ENCODE data around the gene BNC2.
"Not testable (repeated sequence)": the region's sequence is repeated elsewhere in the genome, so short reads cannot be mapped to it uniquely, and the experiment has no call there.

BNC2 gene

DNA sequence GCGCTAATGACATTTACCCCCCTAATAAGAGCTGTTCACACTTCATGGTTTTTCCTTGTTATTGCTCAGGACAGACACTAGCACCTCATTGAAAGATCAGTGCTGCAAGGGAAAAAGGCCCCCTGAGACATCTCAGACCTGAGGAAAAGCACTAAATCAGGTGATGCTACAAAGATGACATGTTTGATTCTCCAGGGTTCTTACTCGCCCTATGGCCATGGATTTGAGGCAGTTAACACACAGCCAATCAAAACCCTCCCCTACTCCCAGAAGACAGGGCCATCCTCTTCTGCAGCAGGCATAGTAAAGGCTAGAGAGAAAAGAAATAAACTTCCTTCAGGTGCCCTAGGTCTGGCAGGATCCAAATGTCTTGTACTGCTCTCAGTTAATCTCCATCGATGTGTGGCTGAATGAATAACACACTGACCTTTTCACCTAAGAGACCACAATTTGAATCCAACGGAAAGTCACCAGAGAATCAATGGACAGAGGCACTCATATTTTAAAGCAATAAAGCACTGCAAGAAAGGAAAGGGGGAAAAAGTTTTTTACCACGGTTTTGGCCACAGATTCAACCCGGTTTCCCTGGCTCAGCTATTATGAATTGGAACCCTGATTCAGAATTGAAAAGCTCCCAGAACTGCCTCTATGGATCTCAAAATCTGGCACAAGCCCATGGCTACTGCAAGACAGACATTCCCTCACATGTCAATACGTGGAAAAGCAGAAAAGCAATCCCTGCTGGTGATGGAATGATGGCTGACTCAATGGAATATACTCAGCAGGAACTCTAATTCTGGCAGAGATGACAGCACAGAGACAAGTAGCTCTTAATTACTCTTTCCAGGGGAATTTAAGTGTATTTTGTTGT lies 329.5 kb downstream of the BNC2 start:
- no peak overlapping the region for H3K27ac ChIP-seq
- no peak overlapping the region for H3K4me3 ChIP-seq

DNA sequence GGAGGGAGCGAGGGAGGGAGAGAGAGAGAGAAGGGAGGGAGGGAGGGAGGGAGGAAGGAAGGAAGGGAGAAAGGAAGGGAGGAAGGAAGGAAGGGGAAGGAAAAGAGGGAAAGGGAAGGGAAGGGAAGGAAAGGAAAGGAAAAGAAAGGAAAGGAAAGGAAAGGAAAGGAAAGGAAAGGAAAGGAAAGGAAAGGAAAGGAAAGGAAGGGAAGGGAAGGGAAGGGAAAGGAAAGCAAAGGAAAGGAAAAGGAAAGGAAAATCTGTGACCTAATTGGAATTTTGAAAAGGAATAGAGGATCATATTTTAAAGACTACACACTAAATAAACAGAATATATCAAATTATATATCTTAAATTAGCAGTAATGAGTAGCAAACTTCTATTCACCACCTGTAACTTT lies 330.8 kb downstream of the BNC2 start:
- not testable (repeated sequence) for H3K4me3 ChIP-seq, H3K27ac ChIP-seq

DNA sequence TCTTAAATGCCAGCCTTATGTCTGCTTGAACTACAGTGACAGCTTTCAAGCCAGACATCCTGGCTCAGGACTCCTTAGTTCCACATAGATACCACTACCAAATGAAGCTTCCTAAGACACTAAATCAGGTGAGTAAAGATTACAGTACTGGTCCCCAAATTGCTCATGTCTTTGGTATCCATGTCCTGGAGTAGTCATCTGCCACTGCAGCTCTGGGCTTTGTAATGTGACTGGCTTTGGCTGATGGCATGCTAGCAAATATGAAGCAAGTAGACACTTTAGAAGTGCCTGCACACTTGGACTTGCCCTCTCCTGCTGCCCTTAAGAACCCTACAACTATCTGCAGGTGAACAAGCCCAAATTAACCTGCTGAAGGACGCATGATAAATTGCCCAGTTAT lies 334.9 kb downstream of the BNC2 start:
- no peak overlapping the region for H3K4me3 ChIP-seq
- H3K27ac ChIP-seq = peak overlapping the region in 2 of 21 experiments; percentile 35 to 37

DNA sequence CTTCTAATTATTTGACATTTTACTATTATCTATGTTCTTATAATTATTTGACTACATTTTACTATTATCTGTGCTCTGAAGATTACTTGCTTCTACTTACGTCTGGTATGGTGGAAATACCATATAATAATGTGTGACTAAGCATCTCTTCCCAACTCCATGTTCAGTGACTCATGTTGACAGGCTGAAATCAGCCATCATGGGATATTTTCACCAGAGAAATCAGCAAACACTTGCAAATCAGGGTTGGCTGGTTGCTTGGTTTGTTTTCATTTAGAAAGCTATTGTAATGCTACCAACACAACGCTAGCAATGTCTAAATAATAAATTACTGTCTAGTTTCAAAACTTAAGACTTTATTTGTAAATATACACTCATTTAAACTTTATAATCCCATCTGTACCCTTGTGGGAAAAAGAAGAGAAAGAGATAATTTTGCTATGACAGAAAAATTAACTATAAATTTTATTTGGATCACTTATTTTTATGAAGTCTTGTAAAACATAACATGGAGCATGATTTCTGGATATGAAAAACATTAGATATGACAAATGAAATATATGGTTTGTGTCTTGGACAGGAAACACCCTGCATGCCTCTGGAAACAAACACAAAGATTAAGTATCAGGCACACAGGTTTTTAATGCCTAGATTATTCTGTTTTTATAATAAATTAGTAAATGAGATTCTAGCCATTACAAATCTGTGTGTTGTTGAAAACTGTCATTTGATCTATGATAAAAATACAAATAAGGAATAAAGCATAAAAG lies 337.6 kb downstream of the BNC2 start:
- peak overlapping the region in 5 of 21 experiments; percentile 2 to 19 (median 14) for H3K27ac ChIP-seq
- no peak overlapping the region for H3K4me3 ChIP-seq

DNA sequence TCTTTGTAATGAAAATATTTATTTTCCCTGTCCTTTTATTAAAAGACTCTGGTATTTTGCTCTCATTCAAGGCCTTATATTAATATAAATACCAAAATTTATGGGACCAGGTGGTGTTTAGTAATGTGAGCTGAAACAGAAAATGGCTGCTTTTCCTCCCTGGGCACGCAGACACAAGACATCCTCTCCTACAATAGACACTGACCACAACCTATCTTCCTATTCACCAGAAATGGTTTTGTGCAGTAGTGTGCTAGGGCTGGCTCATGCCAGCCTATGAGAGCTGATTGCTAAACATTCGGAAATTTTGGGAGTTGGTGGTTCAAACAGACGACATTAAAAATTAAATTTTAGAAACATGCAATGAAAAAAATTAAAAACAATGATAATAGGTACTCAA lies 338.2 kb downstream of the BNC2 start:
- peak overlapping the region in 4 of 21 experiments; percentile 2 to 17 (median 14) for H3K27ac ChIP-seq
- H3K4me3 ChIP-seq = no peak overlapping the region

DNA sequence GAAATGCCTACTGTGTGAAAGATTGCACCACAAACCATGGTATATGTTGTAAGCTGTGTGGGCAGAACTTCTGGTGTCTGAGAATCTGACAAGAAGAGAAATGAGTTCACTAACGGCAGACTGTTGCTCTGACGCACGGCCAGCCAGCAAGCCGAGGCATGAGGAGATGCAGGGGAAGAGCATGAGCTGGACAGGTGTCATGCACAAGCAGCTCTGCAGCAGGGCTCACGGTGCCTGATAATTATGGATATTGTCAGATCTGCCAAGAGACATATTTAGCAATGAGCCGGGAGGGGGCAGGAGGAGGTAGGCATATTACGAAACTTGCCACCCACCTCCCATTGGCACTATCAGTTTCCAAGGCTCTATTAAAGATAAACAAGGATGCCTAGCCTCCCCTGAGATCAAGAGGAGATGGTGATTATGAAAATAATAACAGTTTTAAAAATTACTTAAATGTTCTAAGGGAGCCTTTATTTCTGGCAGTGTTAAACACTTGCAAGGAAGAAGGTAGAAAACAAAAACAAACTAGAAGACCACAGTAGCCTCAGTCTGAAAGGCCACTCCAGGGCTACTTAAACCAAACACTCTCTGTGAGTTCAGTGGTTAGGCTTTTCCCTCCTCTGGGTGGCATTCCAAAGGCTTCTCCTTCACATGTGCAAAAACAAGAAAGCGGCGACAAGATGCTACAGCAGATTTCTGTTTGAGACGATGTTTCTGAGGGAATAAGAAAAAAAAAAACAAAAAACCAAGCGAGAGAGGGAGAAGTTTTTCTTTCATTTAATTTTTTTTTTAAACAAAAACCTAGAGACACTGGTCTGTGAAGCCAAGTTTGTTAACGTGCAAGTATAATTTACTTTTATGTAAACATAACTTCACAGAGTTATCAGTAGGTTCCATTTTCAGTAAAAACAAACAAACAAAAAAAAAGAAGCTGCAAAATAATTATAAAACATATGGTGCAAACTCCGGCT lies 339.5 kb downstream of the BNC2 start:
- Histone ChIP-seq H3K27ac (peak overlapping the region in 3 of 21 experiments; percentile 7 to 50 (median 34)), H3K4me3 (no peak overlapping the region)

DNA sequence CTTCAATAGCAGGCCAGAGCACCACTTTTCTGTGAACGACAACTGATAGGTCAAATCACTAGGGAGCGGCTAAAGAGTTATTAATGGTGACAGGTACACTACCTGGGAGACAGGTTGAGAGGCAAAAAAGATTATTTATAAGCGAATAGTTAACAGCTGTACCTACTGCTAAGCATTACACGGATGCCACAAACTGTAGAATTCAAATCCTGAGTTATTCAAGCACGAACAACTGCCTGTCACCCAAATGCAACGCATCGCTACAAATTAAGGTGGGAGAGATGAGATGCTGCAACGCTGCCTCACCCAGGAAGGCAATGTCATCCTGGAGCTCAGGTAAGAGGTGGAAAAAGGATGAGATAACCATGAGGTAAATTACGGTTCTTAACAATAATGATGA lies 342.9 kb downstream of the BNC2 start:
- H3K27ac ChIP-seq = peak overlapping the region in 2 of 21 experiments; percentile 6 to 19
- H3K4me3 ChIP-seq = no peak overlapping the region

DNA sequence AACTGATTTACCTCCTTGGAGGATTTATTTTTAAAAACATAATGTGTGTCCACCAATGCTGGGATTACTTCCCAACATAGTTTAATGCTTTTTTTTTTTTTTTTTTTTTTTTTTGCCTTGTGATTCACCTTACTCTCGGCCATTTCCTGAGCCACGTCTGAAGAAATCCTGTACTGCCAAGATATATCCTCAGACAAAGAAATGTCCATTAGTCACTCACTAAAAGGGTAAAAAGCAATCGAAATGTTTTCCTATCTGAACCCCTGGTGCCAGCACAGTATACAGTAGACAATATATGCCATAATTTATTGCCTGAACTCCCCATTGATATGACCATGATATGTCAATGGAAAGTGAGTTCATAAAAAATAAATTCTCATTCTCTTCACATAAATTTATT lies 344.1 kb downstream of the BNC2 start:
- no peak overlapping the region for H3K4me3 ChIP-seq
- H3K27ac ChIP-seq = no peak overlapping the region

DNA sequence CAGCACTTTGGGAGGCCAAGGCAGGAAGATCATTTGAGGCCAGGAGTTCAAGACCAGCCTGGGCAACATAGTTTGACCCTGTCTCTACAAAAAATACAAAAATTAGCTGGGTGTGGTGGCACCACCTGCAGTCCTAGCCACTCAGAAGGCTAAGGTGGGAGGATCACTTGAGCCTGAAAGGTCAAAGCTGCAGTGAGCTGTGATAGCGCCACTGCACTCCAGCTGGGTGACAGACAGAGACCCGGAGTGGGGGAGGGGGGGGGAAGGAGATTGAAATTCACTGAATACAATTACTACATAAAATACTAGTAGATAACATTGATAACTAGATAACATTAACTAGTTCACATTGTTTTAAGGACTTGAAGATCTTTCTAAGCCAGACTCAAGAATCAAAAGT lies 345.6 kb downstream of the BNC2 start:
- Histone ChIP-seq H3K27ac (no peak overlapping the region), H3K4me3 (no peak overlapping the region)

DNA sequence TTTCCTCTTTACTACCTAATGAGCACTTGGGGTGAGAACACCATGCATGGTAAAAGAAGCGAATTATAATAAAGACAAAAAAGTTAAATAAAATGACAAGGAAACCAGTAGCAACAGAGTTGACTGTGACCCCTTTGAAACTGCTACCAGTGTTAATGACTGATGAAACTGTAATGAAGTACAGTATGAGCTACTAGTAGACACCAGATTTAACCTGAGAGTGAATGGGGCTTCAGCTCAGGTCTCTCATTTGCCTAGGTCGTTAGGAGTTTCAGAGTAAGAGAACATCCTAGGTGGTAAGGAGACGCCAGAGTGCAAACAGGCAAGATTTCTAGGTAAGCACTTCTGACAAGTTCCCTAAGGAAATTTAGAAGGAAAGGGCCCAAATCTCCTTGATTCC lies 346.4 kb downstream of the BNC2 start:
- no peak overlapping the region for H3K4me3 ChIP-seq
- no peak overlapping the region for H3K27ac ChIP-seq

DNA sequence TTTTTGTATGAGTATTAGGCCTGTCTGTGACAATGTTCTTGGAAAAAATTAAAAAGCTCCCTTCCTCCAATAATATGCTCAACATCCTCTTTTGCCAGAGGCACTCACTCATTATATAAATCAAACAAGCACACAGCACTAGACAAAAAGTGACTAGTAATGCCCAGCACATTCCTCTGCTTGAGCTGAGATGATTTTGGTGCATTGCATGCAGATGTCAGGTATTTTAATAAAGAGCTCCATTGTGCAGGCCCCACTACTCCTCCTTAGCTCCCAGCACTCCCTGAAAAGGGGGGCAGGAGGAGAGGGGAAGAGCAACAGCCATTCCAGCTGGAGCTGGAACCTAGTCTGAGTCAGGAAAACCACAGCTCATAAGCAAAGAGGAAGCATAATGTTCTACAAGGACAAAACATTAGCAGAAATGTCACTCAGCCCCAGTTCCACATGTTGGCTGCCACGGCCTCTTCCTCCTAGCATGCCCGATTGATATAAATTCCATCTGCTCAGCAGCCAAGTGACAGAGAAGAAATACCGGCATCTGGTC lies 348.5 kb downstream of the BNC2 start:
- no peak overlapping the region for H3K4me3 ChIP-seq
- H3K27ac ChIP-seq = peak overlapping the region in 9 of 21 experiments; percentile 5 to 61 (median 35)

DNA sequence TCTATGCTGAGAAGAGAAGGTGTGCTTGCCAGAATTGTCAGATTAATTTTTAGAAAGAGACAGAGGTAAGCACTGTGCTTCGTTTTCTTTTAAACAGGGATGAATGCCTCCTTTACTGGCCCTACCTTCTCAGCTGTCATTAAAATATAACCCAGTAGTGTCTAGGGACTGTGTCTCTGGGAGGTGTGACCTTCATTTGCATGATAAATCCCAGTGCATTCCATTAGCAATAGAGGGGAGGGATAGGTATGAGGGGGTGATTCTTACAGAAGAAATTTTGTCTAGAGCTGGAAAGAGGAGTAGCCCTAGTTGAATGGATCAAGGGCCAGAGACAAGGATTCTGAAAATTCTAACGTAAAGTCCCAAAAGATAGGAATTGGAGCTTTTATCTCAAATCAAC lies 351.5 kb downstream of the BNC2 start:
- H3K27ac ChIP-seq = no peak overlapping the region
- H3K4me3 ChIP-seq = no peak overlapping the region

DNA sequence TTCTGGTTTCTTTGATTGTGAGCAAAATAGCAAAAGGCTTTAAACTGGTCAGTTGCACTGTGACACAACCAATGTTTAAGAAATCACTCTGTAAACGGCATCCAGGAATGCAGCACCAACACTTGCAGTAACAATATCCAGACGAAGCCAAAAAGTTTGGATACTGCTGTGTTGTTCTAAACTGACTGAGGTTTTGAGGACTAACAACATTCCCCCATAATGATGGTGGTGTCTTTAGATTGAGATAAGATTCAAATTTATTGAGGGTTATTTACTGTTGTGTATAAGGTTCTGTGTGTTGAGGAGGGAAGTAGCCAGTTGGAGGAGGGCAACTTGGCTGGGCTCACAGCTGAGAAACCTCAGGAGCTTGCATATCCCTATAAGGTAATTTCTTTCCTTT lies 353.6 kb downstream of the BNC2 start:
- no peak overlapping the region for H3K4me3 ChIP-seq
- no peak overlapping the region for H3K27ac ChIP-seq

DNA sequence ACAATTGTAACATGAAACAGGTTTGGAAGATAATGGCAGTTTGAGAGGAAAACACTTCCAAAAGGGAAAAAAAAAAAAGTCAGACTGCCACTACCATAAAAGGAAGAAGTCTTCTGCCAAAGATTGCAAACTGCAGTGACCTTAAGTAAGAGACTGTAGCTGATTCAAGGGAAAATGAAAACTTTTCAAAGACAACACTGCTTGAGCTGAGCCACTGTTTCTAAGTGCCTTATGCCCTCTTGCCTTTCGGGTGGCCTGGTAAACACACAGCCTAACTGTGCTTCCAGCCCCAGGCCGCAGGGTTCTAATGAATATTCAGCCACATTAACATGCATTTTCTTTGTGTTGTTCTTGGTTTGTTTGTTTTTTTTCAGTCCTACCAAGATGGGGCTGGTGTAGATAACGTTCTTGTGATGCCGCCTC lies 354.6 kb downstream of the BNC2 start:
- H3K4me3 ChIP-seq = no peak overlapping the region
- peak overlapping the region in 2 of 21 experiments; percentile 27 to 63 for H3K27ac ChIP-seq

DNA sequence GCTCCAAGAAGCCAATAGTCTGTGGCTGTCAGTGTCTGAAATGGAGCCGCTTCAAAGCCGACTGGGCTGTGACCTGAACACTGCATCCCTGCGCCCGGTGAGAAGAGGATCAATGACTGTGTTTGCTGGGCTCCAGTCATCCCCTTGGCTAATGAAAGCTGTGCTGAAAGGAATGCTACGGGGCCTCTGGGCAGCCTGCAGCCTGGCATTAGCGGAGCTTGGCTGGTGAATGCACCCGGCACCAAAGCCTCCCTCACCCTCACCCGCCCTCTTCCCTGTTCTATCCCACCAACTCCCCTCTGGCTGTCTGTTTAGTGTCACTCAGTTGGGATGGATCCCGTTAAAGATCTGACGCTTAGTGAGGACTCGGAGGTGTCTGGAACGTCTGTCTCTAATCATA lies 355.3 kb downstream of the BNC2 start:
- Histone ChIP-seq H3K4me3 (no peak overlapping the region), H3K27ac (no peak overlapping the region)

DNA sequence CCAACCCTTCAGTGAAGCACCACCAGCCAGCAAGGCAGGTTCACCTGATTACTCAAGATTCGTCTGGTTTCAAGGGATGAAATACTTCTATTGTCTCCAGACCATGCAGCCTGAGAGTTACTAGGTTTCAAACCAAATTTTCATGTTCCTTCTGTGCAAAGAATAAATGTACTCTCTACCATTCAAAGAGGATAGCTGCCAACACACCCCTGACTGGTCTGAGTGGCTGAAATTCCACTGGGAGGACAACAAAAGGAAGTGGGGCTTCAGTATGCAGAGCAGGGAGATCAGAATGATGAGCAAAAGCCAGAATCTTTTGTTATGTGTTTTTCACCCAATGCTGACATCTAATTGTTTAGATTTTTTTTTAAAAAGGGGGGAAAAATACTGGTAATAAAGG lies 356.3 kb downstream of the BNC2 start:
- Histone ChIP-seq H3K4me3 (no peak overlapping the region), H3K27ac (no peak overlapping the region)

DNA sequence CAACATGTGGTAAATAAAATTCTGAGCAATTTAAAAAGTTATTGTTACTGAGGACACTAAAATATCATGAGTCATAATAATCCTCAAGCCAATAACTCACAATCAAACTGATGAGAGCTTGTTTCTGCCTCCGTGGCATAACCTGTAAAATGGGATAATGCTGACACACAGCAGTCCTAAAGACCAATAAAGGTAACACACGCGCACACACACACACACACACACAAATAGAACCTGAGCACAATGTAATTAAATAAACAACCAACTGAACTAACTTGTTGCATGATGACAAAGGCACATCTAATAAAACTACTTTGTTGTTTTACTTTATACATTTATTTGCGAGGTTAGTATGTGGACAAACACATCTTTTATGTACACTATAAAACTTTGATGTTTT lies 358.2 kb downstream of the BNC2 start:
- Histone ChIP-seq H3K4me3 (no peak overlapping the region), H3K27ac (no peak overlapping the region)

DNA sequence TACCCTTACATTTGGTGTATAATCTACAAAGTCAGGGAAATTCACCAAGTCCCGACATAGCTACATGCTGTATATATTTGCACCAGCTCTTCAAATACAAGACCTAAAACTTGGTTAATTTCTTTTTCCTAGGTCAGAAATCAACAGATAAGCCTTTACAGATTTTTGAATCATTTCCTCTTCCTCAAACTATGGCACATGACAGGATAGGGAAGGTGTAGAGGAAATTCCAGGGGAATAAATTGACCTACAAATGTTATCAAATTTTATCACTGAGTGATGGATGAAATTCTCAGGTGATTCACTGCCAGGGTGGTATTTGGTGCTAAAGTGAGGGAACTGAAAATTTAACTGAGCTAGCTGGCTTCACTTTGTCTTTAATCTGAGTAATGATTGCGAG lies 360.0 kb downstream of the BNC2 start:
- Histone ChIP-seq H3K4me3 (no peak overlapping the region), H3K27ac (peak overlapping the region in 1 of 21 experiments; percentile 34)

DNA sequence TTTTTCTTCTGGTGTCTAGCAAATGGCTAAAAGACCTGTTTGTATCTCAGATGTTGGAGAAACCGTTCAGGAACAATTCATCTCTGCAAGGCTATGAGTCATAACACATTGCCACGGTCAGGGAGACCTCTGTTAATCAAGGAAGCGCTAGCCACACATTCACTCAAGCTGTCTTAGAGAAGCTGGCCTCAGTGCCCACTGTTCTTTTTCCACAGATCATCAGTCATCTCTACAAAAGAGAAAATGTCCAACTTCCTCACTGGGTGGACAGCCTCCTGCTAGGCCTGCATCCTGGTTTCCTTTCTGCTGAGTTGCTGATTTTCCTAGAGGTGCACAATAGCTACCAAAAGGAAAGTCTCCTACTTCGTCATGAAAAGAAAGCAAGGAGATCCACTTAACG lies 360.5 kb downstream of the BNC2 start:
- Histone ChIP-seq H3K4me3 (no peak overlapping the region), H3K27ac (peak overlapping the region in 1 of 21 experiments; percentile 34)

DNA sequence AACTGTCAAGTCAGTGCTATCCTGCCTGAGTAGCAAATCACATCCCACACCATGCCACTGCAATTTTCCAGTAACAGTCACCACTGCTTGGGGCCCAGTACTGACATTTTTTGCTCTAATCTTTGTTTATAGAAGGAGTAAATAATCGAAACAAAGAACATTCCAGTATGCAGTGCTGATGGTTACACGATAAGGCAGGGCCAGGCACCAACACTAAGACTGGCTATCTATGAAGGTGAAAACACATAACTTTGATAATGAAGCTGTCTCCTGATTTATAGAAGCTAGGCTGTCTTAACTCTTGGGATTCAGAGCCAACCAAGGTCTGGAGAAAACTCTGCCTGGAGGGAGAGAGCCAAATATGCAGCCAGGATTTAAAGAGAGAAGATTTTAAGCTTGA lies 365.3 kb downstream of the BNC2 start:
- Histone ChIP-seq H3K4me3 (no peak overlapping the region), H3K27ac (no peak overlapping the region)
